GM13976 (cell line): ENCODE results near the gene PSG3.
A peak's percentile ranks its signal among the peaks of the same experiment; 100 is the strongest.
"Not testable (repeated sequence)": the region's sequence is repeated elsewhere in the genome, so short reads cannot be mapped to it uniquely, and the experiment has no call there.

ENCODE experiments used
- DNase-seq: peaks from one replicate; pipeline ENCODE4 v3.0.0; 2012; ENCODE audit warnings: low spot score
- in situ Hi-C: fragments of 300-500 bp; cut with MboI; formaldehyde crosslinking; loops from one replicate; pipeline ENCODE4 v1.12.0; 2022; ENCODE audit warnings: low sequenced_read_pairs, mixed read lengths, inconsistent platforms; ENCODE audit not compliant: unreplicated experiment
- TF ChIP-seq, protein P1 (sequence below): IDR thresholded peaks from 2 replicates; pipeline ENCODE4 v1.5.1; 2012; ENCODE audit warnings: borderline replicate concordance, mild to moderate bottlenecking; ENCODE audit not compliant: insufficient read depth; ENCODE audit errors: extremely low read depth, missing control alignments, control extremely low read depth

Gene PSG3

DNA sequence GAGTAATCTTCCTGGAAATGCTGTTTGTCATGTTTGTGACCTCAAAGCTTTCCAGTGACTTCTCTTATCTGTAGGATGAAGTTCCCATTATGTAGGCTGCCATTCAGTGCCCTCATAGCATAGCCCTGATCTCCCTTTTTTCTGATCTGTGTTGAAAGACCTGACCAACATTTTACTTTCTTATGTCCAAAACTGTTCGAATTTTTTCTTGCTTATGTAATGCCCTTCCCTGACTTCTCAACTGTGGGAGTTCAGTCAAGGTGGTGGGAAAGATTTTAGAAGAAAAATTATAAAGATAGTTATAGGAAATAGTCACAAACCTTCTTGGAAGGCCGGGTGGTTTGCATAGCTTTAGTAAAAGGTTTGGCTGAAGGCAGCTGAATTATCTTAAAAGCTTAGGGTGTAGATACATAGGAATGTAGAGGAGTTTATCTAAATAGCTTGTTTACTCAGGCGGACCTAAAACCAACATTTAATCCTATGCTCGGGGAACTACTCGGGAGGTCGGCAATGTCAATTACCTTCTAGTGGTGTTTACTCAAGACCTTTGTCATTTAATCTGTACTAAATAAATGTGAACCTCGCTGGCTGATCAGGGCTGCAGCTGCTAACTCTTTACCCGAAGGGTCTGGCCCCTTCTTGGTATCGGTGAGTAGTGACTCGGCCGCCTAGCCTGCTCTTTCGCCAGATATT, 44.3 kb downstream of the PSG3 start:
- in situ Hi-C loops = no loop called here
- no peak for DNase-seq
- TF ChIP-seq, protein P1, sequence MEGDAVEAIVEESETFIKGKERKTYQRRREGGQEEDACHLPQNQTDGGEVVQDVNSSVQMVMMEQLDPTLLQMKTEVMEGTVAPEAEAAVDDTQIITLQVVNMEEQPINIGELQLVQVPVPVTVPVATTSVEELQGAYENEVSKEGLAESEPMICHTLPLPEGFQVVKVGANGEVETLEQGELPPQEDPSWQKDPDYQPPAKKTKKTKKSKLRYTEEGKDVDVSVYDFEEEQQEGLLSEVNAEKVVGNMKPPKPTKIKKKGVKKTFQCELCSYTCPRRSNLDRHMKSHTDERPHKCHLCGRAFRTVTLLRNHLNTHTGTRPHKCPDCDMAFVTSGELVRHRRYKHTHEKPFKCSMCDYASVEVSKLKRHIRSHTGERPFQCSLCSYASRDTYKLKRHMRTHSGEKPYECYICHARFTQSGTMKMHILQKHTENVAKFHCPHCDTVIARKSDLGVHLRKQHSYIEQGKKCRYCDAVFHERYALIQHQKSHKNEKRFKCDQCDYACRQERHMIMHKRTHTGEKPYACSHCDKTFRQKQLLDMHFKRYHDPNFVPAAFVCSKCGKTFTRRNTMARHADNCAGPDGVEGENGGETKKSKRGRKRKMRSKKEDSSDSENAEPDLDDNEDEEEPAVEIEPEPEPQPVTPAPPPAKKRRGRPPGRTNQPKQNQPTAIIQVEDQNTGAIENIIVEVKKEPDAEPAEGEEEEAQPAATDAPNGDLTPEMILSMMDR = no peak

DNA sequence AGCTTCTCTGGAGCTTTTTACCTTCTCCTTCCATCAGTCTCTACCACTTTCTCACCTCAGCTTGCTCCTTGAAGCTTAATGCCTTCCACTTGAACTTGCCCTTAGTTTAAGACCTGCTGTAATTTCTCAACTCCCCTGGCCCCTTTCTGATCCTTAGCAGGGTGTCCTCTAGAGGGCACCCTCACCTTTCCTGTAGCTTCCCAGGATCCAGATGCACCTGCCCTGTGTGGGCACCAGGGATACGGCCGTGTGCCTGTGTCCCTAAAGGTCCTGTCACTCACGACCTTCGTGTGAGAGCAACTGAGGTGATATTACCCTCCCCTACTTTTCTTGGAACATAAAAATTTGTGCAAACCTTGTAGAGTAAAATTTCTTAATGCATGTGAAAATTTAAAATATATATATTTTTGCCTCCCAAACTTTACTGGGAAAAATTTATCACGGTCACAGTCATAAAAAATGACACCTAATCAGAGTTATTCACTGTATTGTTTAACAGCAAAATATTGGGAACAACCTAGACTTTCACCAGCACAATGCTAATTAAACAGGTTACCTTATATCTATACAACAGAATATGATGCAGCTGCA, 46.4 kb downstream of the PSG3 start:
- peak; percentile 56 for DNase-seq

DNA sequence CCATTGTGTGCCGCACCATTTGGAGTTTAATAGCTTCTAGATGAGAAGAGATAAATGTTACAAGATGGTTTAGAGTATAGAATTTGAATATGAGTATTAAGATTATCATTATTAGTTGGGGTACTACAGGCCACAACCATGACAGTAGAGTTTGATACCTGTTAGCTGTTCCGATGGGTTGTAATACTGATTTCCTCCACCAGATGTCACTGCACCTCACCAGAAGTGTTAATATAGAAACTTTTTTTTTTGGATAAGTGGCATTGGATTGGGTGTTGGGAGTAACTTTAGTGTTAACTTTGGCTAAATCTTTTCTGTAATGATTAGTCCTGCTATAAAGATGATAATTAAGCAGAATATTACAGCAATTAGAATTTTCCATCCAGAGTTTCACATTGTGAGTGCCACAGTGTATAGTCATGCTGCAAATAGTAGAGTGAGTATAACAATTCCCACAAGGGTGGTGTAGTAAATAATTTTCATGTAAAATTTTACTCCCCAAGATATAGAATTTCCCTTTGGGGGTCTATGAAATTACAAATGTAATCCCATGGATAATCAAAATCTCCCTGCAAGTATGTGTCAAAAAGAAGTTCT, 56.3 kb downstream of the PSG3 start:
- in situ Hi-C loops = no loop called here
- DNase-seq = no peak
- TF ChIP-seq, protein P1 = peak; percentile 22

More for the DNA sequence above, 46.4 kb downstream of the PSG3 start:
- in situ Hi-C loops = no loop called here
- TF ChIP-seq, protein P1 = peak; percentile 29

DNA sequence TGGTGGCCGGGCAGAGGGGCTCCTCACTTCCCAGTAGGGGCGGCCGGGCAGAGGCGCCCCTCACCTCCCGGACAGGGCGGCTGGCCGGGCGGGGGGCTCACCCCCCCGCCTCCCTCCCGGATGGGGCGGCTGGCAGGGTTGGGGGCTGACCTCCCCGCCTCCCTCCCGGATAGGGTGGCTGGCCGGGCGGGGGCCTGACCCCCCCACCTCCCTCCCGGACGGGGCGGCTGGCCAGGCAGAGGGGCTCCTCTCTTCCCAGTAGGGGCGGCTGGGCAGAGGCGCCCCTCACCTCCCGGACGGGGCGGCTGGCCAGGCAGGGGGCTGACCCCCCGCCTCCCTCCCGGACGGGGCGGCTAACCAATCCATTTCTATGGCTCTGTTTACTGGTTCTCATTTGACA, 64.0 kb downstream of the PSG3 start:
- in situ Hi-C loops, DNase-seq: not testable (repeated sequence)

DNA sequence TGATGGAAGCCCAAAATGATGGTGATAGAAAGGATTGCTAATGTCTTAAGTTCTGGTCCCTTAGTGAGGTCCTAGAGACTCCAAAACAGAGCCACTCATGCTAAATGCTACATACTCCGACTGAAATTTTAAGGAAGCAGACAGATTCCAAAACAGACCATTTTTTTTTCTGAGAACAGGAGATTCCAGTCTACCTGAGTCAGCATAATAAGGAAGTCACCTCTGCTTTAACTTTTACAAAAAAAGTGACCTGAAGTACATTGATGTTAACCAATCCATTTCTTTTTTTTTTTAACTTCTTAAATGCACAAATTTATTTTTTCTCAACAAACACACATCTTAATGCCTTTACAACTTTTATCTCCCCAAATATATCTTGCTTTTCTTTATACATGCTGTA, 65.7 kb downstream of the PSG3 start:
- in situ Hi-C loops = not testable (repeated sequence)

More for the DNA sequence above, 65.7 kb downstream of the PSG3 start:
- DNase-seq = not testable (repeated sequence)
